IPS-18c (cell line): ENCODE data around the gene ADGRA1.
"Not testable (repeated sequence)": the region's sequence is repeated elsewhere in the genome, so short reads cannot be mapped to it uniquely, and the experiment has no call there.

Source experiments
- H3K4me3 ChIP-seq: 2 replicates; pipeline ENCODE4 v1.7.0; 2013; ENCODE audit warnings: low read depth, mild to moderate bottlenecking, low read length, moderate library complexity; ENCODE audit not compliant: insufficient read depth
- H3K9me3 ChIP-seq: one replicate; pipeline ENCODE4 v1.6.1; 2013; ENCODE audit warnings: mild to moderate bottlenecking, low read length, moderate library complexity; ENCODE audit not compliant: control insufficient read depth, insufficient read depth

The ADGRA1 gene

DNA sequence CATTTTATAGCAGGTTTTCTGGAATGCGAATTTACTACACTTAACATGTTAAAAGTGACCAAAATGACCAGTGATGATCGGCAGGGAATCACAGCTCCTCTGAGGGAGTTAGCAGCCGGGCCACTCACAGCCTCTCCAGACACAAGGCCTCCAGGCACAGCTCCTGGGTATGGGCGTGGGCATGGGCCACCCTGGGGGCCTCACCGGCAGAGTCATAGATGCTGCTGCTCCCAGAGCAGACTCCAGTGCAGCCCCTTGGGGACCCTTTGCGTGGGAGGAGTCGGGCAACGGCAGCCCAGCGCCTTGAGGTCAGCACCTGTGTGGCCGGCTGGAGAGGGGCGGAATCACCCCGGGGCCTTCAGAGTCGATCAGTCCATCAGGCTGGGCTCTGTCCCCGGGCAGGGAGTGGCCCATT, 80.9 kb downstream of the ADGRA1 start:
- Histone ChIP-seq H3K4me3 (no peak overlapping the region), H3K9me3 (no peaks in the 10 kb centered on the region)

DNA sequence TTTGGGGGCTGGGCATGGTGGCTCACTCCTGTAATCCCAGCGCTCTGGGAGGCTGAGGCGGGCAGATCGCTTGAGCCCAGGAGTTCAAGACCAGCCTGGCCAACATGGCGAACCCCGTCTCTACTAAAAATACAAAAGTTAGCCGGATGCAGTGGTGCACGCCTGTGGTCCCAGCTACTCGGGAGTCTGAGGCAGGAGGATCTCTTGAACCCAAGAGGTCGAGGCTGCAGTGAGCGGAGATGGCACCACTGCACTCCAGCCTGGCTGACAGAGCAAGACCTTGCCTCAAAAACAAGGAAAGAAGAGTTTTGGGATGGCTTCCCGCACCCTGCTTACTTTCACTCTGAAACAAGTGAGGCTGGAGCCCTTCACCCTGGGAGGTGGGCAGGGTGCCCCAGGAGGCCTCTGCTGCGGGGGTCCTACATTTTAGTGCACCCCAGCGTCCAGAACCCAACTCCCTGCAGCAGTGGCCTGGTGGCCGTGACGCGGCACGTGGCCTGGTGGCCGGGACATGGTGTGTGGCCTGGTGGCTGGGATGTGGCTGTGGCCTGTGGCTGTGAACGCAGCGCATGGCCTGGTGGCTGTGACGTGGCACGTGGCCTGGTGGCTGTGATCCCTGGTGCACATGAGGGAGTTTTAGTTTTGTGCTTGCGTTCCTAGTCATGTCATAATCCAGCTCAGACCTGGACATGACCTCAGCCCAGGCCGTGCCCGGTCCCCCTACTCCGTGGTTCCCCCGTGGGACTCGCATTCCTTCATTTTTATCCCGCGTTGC, 81.6 kb downstream of the ADGRA1 start:
- Histone ChIP-seq H3K4me3 (no peak overlapping the region), H3K9me3 (no peaks in the 10 kb centered on the region)

DNA sequence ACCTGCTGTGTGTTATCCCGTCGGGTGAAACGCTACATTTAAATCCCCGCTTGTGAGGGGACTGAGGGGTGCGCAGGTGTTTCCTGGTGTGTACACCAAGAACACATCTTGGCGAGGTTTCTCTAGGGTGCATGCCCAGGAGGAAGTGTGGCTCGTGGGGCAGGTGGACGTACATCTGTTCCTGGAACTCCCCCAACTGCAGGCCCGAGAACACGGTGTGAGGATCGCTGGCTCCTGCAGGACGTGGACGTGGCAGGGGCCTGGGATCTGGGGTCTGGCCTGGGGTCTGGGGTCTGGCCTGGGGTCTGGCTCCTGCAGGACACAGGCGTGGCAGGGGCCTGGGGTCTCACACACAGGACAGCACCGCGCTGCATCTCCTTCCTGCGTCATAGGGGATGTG, 82.4 kb downstream of the ADGRA1 start:
- H3K9me3 ChIP-seq, result no peaks in the 10 kb centered on the region
- H3K4me3 ChIP-seq, result no peak overlapping the region

DNA sequence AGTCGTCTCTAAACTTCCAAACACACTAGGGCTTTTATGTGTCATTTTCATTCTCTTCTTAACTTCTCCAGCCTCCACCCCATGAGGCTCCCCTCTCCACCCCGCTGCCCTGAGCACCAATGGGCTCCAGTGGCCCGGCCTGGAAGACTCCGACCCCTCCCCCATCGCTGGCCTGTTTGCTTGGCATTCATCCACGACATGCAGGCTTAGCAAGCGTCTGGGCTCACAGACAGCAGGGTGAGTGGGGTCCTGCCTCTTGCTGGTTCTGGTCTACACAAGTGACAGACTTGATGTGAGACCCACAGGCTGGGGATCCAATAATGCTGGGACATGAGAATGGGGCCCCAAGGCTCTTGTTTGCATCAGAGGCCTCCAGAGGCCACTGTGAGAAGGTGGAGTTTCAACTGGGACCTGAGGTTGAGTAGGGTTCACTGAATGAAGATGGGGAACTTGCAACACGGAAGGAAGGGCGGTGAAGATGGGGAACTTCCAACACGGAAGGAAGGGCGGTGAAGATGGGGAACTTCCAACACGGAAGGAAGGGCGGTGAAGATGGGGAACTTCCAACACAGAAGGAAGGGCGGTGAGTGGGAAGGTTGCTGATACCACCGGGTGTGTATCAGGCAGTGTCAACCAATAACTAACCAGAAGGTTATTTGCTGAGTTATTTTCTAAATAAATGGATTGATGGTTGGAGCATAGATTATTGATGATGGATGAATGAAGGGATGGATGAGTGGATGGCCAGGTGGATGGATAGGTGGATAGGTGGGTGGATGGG, 86.3 kb downstream of the ADGRA1 start:
- Histone ChIP-seq H3K9me3 (no peaks in the 10 kb centered on the region), H3K4me3 (no peak overlapping the region)

DNA sequence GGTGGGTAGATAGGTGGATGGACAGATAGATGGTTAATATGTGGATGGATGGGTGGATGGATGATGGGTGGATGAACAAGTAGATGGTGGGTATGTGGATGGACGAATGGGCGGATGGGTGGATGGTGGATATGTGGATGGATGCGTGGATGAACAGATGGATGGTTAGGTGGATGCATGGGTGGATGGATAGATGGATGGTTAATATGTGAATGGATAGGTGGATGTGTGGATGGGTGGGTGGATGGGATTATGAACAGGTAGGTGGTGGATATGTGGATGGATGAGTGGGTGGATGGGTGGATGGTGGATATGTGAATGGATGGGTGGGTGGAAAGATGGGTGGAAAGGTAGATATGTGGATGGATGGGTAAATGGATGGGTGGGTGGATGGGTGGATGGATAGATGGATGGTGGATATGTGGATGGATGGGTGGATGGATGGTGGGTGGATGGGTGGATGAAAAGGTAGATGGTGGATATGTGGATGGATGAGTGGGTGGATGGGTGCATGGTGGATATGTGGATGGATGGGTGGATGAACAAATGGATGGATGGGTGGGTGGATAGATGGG, 87.1 kb downstream of the ADGRA1 start:
- H3K9me3 ChIP-seq, result no peaks in the 10 kb centered on the region
- H3K4me3 ChIP-seq, result no peak overlapping the region

DNA sequence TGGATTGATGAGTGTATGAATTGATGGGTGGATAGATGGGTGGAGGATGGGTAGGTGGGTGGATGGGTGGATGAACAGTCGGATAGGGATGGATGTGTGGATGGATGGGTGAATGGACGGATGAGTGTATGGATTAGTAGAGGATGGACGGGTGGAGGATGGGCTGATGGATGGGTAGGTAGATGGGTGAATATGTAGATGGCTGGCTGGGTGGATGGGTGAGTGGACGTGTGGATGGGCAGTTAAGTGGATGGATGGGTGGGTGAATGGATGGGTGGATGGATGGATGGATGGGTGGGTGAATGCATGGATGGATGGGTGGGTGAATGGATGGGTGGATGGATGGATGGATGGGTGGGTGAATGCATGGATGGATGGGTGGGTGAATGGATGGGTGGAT, 87.9 kb downstream of the ADGRA1 start:
- H3K9me3 ChIP-seq, H3K4me3 ChIP-seq: not testable (repeated sequence)

DNA sequence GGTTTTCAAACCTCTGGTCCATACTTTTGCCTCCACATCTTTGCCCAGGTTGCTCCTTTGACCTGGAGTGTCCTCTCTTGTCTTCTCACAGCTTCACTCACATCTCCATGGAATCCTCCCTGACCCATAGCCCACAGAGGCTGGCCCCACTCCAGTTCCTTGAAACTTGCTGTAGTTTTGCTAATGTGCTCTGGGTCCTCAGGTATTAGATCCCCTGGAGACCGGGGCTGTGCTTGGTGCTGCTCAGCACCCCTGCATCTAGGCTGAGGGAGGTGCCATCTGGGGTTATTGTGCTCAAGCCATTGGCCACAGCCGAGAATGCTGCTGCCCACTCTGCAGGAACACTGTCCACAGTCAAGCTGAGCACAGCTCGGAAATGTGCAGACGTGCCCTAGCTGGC, 88.8 kb downstream of the ADGRA1 start:
- Histone ChIP-seq H3K4me3 (no peak overlapping the region), H3K9me3 (no peaks in the 10 kb centered on the region)

DNA sequence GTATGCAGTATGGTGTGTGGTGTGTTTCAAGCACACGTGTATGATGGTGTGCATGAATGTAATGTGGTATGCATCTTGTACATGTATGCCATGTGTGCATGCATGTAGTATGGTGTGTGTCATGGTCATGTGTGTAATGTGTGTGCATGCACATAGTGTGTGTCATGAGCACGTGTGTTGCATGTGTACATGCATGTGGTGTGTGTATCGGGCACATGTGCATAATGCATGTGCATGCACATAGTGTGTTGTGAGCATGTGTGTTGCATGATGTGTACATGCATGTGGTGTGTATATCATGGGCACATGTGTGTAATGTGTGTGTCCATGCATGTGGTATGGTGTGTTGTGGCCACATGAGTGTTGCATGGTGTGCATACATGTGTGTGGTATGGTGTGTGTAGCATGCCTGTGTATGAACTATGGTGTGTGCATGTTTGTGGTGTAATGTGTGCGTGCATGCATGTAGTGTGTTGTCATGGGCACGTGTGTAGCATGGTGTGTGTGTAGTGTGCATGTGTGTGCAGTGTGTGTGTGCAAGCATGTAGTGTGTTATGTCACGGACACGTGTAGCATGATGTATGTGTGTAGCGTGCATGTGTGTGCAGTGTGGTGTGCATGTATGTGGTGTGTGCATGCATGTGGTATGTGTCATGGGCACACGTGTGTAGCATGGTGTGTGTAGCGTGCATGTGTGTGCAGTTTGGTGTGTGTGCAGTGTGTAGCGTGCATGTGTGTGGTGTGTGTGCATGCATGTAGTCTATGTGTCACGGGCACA, 89.8 kb downstream of the ADGRA1 start:
- Histone ChIP-seq H3K4me3 (no peak overlapping the region), H3K9me3 (peaks cover 2% of the 10 kb centered on the region)

DNA sequence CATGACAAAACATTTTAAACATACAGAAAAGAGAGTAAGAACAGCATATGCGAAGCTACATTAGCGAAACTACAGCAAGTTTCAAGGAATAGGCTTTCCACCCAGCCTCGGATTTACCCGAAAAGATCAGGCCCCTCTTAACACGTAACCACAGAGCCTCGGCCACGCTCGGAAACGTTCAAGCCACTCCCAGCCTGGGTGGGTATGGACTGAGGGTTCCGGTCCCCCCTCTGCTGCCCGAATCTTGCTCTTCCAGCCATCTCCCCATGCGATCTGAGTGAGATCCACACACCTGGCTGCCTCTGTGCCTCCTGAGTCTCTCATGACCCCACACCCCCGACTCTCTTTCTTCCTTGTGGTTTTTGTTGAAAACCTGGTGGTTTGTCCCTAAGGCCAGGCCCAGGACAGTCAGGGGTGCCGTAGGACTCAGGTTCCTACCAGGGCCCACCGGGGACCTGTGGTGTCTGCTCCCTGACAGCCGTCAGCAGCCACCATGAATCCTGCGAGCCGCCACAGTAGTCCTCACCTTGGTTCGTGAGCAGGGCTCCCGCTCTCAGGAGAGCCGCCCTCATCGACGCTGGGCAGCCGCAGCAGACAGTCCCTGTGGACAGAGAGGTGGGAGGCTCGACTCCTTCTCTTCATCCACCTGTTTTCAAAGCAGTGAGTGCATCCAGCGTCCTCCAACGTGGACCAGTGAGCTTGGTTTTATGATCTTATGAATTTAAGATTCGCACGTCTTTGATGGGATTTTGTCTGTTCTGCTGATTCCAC, 90.8 kb downstream of the ADGRA1 start:
- H3K9me3 ChIP-seq, result peaks cover 2% of the 10 kb centered on the region
- H3K4me3 ChIP-seq, result no peak overlapping the region

DNA sequence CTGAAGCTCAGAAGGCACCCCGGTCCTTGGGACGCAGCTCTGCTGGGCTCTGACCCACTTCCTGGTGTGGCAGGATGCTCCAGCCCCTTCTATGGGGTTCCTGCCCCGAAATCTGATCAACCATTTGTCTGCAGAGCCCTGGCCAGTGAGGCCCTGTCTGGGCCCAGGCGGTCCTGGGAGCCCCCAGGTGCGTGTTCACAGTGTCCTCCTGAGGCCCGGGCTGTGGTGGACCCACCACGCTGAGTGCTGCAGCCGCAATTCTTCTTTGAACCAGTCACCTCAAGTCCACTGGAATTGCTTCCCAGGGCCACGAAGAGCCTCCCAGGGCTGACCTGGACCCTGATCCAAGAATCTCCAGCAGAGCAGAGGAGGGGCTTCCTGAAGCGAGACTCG, 91.4 kb downstream of the ADGRA1 start:
- H3K4me3 ChIP-seq, result no peak overlapping the region
- peaks cover 2% of the 10 kb centered on the region for H3K9me3 ChIP-seq

DNA sequence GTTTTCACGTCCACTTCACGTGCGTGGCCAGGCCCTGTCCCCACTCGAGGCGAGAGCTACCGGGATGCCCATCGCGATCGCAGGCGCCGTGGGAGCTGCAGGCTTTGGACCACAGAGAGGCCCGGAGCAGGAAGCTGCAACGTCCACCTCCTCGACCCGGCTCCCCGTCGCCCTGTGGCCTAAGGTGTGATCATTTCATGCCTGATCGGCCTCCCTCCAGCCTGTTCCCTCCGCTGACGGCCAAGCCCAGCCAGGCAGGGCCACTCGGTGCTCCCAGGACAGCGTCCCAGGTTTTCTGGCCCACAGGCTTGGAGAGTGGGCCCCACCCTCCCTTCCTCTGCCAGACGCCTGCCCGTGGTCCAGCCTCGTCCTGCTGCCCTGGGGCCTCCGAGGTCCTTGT, 91.9 kb downstream of the ADGRA1 start:
- no peak overlapping the region for H3K4me3 ChIP-seq
- peaks cover 2% of the 10 kb centered on the region for H3K9me3 ChIP-seq

DNA sequence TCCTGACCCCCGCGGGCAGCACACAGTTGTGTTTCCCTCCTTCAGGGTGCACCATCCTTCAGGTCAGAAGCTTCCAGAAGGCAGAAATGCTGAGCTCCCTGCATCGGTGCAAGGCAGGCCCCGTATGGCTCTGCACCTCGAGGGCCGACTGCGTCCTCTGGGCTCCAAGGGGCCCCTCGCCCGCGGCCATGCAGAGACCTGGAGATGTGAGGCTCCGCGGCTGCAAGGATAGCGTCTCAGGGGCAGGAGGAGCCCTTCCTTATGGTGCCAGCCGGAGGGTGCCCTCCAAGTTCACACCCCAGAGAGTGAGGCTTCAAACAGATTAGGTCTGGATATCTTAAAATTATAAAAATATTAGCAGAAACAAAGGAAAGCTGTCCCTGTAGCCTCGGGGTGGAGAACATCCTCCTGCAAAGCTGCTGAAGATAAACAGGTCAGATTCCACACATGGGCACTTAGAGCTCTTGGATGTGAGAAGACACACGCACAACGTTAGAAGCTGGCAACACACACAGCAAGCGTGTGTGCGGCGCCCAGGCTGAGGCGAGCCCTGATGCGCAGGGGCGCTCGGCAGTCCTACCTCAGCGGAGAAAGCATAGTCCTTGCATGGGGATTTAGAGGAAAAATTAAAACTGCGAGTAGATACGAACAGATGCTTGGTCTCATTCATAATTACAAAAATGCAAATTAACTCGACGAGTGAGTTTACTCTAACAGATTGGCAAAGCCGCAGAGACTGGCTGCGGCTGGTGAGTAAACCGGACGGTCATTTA, 92.7 kb downstream of the ADGRA1 start:
- Histone ChIP-seq H3K4me3 (no peak overlapping the region), H3K9me3 (peaks cover 2% of the 10 kb centered on the region)

DNA sequence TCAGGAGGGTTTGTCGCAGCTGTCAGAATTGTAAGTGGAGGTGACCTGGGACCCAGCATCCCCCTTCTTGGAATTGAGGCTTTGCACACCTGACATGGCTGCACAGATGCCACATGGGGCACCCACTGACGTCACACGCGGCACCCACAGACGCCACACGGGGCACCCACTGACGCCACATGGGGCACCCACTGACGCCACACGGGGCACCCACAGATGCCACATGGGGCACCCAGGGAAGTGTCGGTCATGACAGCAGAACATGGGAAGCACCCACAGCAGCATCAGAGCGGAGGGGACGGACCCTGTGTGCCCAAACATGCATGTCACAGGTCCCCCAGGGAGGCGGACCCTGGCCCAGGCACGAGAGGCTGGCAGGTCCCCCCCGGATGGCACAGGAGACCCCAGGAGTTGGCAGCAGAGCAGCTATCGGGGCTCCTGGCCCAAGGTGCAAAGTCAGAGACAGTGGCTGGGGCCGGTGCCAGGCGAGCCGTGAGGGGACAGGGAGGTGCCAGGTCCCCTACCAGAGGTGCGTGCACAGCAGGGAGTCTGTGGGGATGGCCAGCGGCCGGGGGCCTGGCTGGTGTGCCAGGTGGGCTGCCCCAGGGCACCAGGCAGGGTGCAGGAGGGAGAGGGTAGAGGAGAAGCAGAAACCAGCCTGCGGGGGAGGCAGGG, 93.4 kb downstream of the ADGRA1 start:
- H3K9me3 ChIP-seq, result peaks cover 2% of the 10 kb centered on the region
- no peak overlapping the region for H3K4me3 ChIP-seq
